K562 (cell line): ENCODE results near the gene CLUH. TPM values are rescaled to one million over a fixed set of nuclear protein-coding genes. Genes with fewer than 3 reads are reported as not detected.

Experiments used
- ATAC-seq: fragments of 200-7000 bp; cut with Tn5 transposase; 3 replicates; pipeline ENCODE4 v1.9.1; 2020; ENCODE audit warnings: moderate library complexity
- BruUV-seq: library from RNA; stranded (reverse); fragments of 400-500 nt; replicated peaks from 2 replicates; lab custom pipeline; 2021; lab: Mats Ljungman, UMichigan
- CTCF ChIA-PET: fragments of 300-600 bp; formaldehyde crosslinking; extraction: SDS; loops from one replicate; lab custom pipeline; 2021; ENCODE audit warnings: low intra/inter-chr PET ratio; lab: Yijun Ruan, JAX
- POLR2A ChIA-PET: fragments of 300-600, 350-650 bp; sonication (Branson Sonifier 250); formaldehyde crosslinking; extraction: SDS; loops from one replicate; lab custom pipeline; 2021; ENCODE audit warnings: antibody characterized with exemption, inconsistent platforms; lab: Yijun Ruan, JAX
- DNase-seq, 4 experiments: peaks; one replicate each; pipeline versions ENCODE4 v3.0.0 to v3.0.0-alpha.2; 2011 to 2018; ENCODE audit warnings: low spot score in 3 of 4, mixed read lengths in 3 of 4; ENCODE audit errors: extremely low read depth in 1 of 4
- FAIRE-seq: peaks from 2 replicates; lab custom pipeline; 2011; peaks lifted over from hg19 to GRCh38; lab: Jason Lieb, UNC
- H2AFZ ChIP-seq: 2 replicates; pipeline ENCODE4 v1.6.0; 2011; ENCODE audit warnings: low read depth, low read length, control low read depth, inconsistent platforms
- H3K27ac ChIP-seq: fragments of 200-600 bp; 3 replicates; pipeline ENCODE4 v1.8.0; 2011; ENCODE audit warnings: low read depth, mild to moderate bottlenecking, control low read depth, inconsistent platforms, low read length, moderate library complexity, mixed read lengths; ENCODE audit errors: extremely low read depth
- H3K27me3 ChIP-seq, 2 experiments: fragments of 300-600 bp in 1 of 2; 2 replicates in 1 of 2; 3 replicates in 1 of 2; pipeline versions ENCODE4 v1.6.0 to v1.8.0; 2011; ENCODE audit warnings: inconsistent platforms in 2 of 2, low read length in 2 of 2, mild to moderate bottlenecking in 1 of 2, mixed read lengths in 1 of 2, moderate library complexity in 1 of 2; ENCODE audit not compliant: control insufficient read depth in 2 of 2, insufficient read depth in 2 of 2
- H3K36me3 ChIP-seq: fragments of 300-600 bp; 3 replicates; pipeline ENCODE4 v1.8.0; 2011; ENCODE audit warnings: mild to moderate bottlenecking, low read length, inconsistent platforms; ENCODE audit not compliant: control insufficient read depth, insufficient read depth
- H3K4me1 ChIP-seq, 2 experiments: fragments of 200-600 bp in 1 of 2; replicated peaks in 1 of 2; 2 replicates in 1 of 2; 3 replicates in 1 of 2; pipeline versions ENCODE4 v1.5.1 to v1.8.0; 2011; ENCODE audit warnings: inconsistent platforms in 2 of 2, low read length in 2 of 2, mild to moderate bottlenecking in 1 of 2, mixed read lengths in 1 of 2, moderate library complexity in 1 of 2; ENCODE audit not compliant: control insufficient read depth in 2 of 2, insufficient read depth in 2 of 2
- H3K4me2 ChIP-seq: 2 replicates; pipeline ENCODE4 v1.6.1; 2011; ENCODE audit warnings: low read length, control low read depth, inconsistent platforms, mixed read lengths; ENCODE audit not compliant: insufficient read depth
- H3K4me3 ChIP-seq: fragments of 200-600 bp; sonication (generic), shearing (Covaris generic); 2 replicates; pipeline ENCODE4 v1.5.1; 2016; ENCODE audit warnings: control low read depth, inconsistent platforms
- H3K79me2 ChIP-seq: fragments of 200-600 bp; 3 replicates; pipeline ENCODE4 v1.8.0; 2011; ENCODE audit warnings: low read length, inconsistent platforms; ENCODE audit not compliant: control insufficient read depth, insufficient read depth
- H3K9ac ChIP-seq, 2 experiments: 2 replicates each; pipeline versions ENCODE4 v1.6.0 to v1.6.1; 2011; ENCODE audit warnings: low read depth in 2 of 2, low read length in 2 of 2, control low read depth in 1 of 2, inconsistent platforms in 1 of 2, mild to moderate bottlenecking in 1 of 2, mixed read lengths in 1 of 2; ENCODE audit not compliant: insufficient read depth in 1 of 2
- H3K9me1 ChIP-seq: one replicate; pipeline ENCODE4 v1.6.0; 2011; ENCODE audit warnings: inconsistent platforms, mild to moderate bottlenecking, low read length, moderate library complexity; ENCODE audit not compliant: control insufficient read depth, insufficient read depth
- H3K9me3 ChIP-seq: replicated peaks from 2 replicates; pipeline ENCODE4 v1.5.1; 2011; ENCODE audit warnings: low read depth, low read length, inconsistent platforms; ENCODE audit not compliant: control insufficient read depth, insufficient read depth
- H4K20me1 ChIP-seq: replicated peaks from 2 replicates; pipeline ENCODE4 v1.6.1; 2011; ENCODE audit warnings: low read length, inconsistent platforms, mixed read lengths; ENCODE audit not compliant: control insufficient read depth, insufficient read depth
- BRCA1 ChIP-seq, 2 experiments: fragments of 450-650 bp in 1 of 2; sonication (generic) in 1 of 2; formaldehyde crosslinking in 1 of 2; IDR thresholded peaks; 2 replicates each; pipeline versions ENCODE4 v1.5.0 to v1.6.1; 2017 to 2020; ENCODE audit warnings: mild to moderate bottlenecking in 1 of 2, missing genetic modification reagents in 1 of 2
- E2F8 ChIP-seq: fragments of 450-650 bp; IDR thresholded peaks from 2 replicates; pipeline ENCODE4 v1.7.1; 2018; ENCODE audit warnings: mild to moderate bottlenecking, low read depth; ENCODE audit not compliant: partially characterized antibody
- POLR2H ChIP-seq: IDR thresholded peaks from 2 replicates; pipeline ENCODE4 v1.6.1; 2016; ENCODE audit warnings: missing genetic modification characterization, low read depth, mild to moderate bottlenecking, control low read depth, missing compliant biosample characterization, moderate library complexity
- SOX6 ChIP-seq: fragments of 450-650 bp; IDR thresholded peaks from 2 replicates; pipeline ENCODE4 v1.6.1; 2014; ENCODE audit warnings: mild to moderate bottlenecking
- WGBS: fragments of 100-300 bp; shearing (Covaris generic); methylation state at CpG from one replicate; pipeline ENCODE4 v1.1.6; 2016; ENCODE audit warnings: low coverage, mixed read lengths; ENCODE audit not compliant: insufficient coverage; ENCODE audit errors: missing lambda C conversion rate; 5-methylcytosine and 5-hydroxymethylcytosine counted together
- in situ Hi-C: fragments of 300-500 bp; cut with MboI; formaldehyde crosslinking; loops from 4 replicates; pipeline ENCODE4 v1.15.0; 2018; ENCODE audit warnings: inconsistent platforms, mixed read lengths
- intact Hi-C: fragments of 100-400 bp; cut with micrococcal nuclease; formaldehyde crosslinking; loops from 2 replicates; pipeline ENCODE4 v1.14.2; 2022
- polyA plus RNA-seq, 8 experiments: library from polyadenylated mRNA; depleted of rRNA in 4 of 8; stranded (reverse) in 5 of 8; unstranded in 3 of 8; fragments of >200 nt; fragmentation: Nextera tagmentation in 2 of 8; fragmentation: Illumina TruSeq in 1 of 8; extraction: Ambion mirVana in 2 of 8; extraction: Trizol in 1 of 8; gene quantifications; 2 replicates each; pipeline versions ENCODE4 v1.2.1 to v1.2.3, GENCODE V29; 2011 to 2014; ENCODE audit warnings: inconsistent platforms in 1 of 8, missing spikeins in 1 of 8
- total RNA-seq, 7 experiments: library from RNA; depleted of rRNA in 6 of 7; stranded (reverse); fragments of >200 nt in 6 of 7; fragmentation: Illumina TruSeq in 2 of 7; extraction: Trizol in 2 of 7; gene quantifications; 2 replicates each; pipeline versions ENCODE4 v1.2.1 to v1.2.3, GENCODE V29; 2011 to 2021; ENCODE audit warnings: low replicate concordance in 1 of 7
- TF ChIP-seq, protein P1 (sequence below): fragments of 450-650 bp; formaldehyde crosslinking; IDR thresholded peaks from 2 replicates; pipeline ENCODE4 v1.4.0; 2022; ENCODE audit warnings: missing genetic modification characterization
- TF ChIP-seq, protein P2 (sequence below): fragments of 450-650 bp; IDR thresholded peaks from 2 replicates; pipeline ENCODE4 v1.6.1; 2018; ENCODE audit warnings: mild to moderate bottlenecking, low read depth; ENCODE audit not compliant: partially characterized antibody
- TF ChIP-seq, protein P3 (sequence below): fragments of 250-450 bp; sonication (Bioruptor Pico); IDR thresholded peaks from 2 replicates; pipeline ENCODE4 v1.8.0; 2021; ENCODE audit warnings: moderate library complexity, mild to moderate bottlenecking, inconsistent platforms
- TF ChIP-seq, protein P4 (sequence below): fragments of 450-650 bp; IDR thresholded peaks from 2 replicates; pipeline ENCODE4 v1.6.1; 2017; ENCODE audit warnings: antibody characterized with exemption, mild to moderate bottlenecking

The CLUH gene
- total and polyA plus RNA-seq, 9 of the 15 experiments (the other 6 are each of a cell fraction or from before 2014, with no cell fraction given) = 0.21 to 140 (median 33.2) TPM

DNA sequence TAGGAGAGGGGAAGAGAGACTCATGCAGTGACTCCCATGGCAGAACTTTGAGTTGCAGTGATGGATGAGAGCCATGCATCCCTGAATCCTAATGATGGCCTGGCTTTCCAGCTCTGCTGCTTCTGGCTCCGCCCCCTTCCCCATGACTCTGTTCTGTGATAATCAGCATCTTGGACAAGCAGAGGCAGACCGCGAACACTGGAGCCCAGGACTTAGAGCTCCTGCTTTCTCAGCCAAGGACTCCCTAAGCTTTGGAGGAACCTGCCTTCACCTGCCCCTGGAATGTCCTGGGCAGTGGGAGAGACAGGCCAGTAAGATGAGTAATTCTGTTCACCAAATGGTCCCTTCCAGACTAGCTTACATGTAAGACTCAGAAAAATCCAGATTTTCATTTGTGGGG lies 25.4 kb upstream of the CLUH start:
- CTCF ChIA-PET = no interaction called here

More for the DNA sequence above, 25.4 kb upstream of the CLUH start:
- H3K9ac ChIP-seq = no peak overlapping the region
- no peaks in the 10 kb centered on the region for H3K79me2 ChIP-seq
- H3K4me3 ChIP-seq = no peak overlapping the region
- DNase-seq (no peak), ATAC-seq (no peak), FAIRE-seq (no peak)
- POLR2A ChIA-PET = interaction anchor here (0.9 kb wide), 1 partner anchor 102 kb away, joined by 3 read pairs; no protein-coding TSS in a partner anchor
- H3K27me3 ChIP-seq = peaks cover 0 to 10% of the 10 kb centered on the region in 2 experiments; a peak in 3 of 5 replicates
- no TSS peak for BruUV-seq
- no peak overlapping the region for H3K4me2 ChIP-seq
- H3K4me1 ChIP-seq = no peaks in the 10 kb centered on the region
- TF ChIP-seq, protein P1, sequence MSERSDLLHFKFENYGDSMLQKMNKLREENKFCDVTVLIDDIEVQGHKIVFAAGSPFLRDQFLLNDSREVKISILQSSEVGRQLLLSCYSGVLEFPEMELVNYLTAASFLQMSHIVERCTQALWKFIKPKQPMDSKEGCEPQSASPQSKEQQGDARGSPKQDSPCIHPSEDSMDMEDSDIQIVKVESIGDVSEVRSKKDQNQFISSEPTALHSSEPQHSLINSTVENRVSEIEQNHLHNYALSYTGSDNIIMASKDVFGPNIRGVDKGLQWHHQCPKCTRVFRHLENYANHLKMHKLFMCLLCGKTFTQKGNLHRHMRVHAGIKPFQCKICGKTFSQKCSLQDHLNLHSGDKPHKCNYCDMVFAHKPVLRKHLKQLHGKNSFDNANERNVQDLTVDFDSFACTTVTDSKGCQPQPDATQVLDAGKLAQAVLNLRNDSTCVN (CRISPR knock-in tag) = no peak
- TF ChIP-seq SOX6 (no peak), E2F8 (no peak), BRCA1 (IDR thresholded peaks at IDR 0.05) (no peak), BRCA1 (CRISPR knock-in tag; IDR thresholded peaks at IDR 0.05) (no peak), POLR2H (tag) (no peak)
- TF ChIP-seq, protein P2, sequence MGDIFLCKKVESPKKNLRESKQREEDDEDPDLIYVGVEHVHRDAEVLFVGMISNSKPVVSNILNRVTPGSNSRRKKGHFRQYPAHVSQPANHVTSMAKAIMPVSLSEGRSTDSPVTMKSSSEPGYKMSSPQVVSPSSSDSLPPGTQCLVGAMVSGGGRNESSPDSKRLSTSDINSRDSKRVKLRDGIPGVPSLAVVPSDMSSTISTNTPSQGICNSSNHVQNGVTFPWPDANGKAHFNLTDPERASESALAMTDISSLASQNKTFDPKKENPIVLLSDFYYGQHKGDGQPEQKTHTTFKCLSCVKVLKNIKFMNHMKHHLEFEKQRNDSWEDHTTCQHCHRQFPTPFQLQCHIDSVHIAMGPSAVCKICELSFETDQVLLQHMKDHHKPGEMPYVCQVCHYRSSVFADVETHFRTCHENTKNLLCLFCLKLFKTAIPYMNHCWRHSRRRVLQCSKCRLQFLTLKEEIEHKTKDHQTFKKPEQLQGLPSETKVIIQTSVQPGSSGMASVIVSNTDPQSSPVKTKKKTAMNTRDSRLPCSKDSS = no peak
- TF ChIP-seq, protein P3, sequence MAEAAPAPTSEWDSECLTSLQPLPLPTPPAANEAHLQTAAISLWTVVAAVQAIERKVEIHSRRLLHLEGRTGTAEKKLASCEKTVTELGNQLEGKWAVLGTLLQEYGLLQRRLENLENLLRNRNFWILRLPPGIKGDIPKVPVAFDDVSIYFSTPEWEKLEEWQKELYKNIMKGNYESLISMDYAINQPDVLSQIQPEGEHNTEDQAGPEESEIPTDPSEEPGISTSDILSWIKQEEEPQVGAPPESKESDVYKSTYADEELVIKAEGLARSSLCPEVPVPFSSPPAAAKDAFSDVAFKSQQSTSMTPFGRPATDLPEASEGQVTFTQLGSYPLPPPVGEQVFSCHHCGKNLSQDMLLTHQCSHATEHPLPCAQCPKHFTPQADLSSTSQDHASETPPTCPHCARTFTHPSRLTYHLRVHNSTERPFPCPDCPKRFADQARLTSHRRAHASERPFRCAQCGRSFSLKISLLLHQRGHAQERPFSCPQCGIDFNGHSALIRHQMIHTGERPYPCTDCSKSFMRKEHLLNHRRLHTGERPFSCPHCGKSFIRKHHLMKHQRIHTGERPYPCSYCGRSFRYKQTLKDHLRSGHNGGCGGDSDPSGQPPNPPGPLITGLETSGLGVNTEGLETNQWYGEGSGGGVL (CRISPR knock-in tag) = no peak
- TF ChIP-seq, protein P4, sequence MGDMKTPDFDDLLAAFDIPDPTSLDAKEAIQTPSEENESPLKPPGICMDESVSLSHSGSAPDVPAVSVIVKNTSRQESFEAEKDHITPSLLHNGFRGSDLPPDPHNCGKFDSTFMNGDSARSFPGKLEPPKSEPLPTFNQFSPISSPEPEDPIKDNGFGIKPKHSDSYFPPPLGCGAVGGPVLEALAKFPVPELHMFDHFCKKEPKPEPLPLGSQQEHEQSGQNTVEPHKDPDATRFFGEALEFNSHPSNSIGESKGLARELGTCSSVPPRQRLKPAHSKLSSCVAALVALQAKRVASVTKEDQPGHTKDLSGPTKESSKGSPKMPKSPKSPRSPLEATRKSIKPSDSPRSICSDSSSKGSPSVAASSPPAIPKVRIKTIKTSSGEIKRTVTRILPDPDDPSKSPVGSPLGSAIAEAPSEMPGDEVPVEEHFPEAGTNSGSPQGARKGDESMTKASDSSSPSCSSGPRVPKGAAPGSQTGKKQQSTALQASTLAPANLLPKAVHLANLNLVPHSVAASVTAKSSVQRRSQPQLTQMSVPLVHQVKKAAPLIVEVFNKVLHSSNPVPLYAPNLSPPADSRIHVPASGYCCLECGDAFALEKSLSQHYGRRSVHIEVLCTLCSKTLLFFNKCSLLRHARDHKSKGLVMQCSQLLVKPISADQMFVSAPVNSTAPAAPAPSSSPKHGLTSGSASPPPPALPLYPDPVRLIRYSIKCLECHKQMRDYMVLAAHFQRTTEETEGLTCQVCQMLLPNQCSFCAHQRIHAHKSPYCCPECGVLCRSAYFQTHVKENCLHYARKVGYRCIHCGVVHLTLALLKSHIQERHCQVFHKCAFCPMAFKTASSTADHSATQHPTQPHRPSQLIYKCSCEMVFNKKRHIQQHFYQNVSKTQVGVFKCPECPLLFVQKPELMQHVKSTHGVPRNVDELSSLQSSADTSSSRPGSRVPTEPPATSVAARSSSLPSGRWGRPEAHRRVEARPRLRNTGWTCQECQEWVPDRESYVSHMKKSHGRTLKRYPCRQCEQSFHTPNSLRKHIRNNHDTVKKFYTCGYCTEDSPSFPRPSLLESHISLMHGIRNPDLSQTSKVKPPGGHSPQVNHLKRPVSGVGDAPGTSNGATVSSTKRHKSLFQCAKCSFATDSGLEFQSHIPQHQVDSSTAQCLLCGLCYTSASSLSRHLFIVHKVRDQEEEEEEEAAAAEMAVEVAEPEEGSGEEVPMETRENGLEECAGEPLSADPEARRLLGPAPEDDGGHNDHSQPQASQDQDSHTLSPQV = no peak
- no peaks in the 10 kb centered on the region for H3K9me1 ChIP-seq
- H3K9me3 ChIP-seq = no peaks in the 10 kb centered on the region
- H3K27ac ChIP-seq = no peak overlapping the region
- intact Hi-C loops (no loop called here), in situ Hi-C loops (no loop called here)
- WGBS = 0% methylated on average over 2 of the region's 3 CpGs
- H2AFZ ChIP-seq = no peak overlapping the region
- no peaks in the 10 kb centered on the region for H3K36me3 ChIP-seq
- no peaks in the 10 kb centered on the region for H4K20me1 ChIP-seq
